GM18519 (cell line): ENCODE measurements around the gene TLE2.

Experiments used
- ATAC-seq: cut with Tn5 transposase; IDR thresholded peaks from one replicate; pipeline ENCODE4 v1.9.1; 2021; ENCODE audit warnings: mild to moderate bottlenecking, moderate library complexity; ENCODE audit not compliant: unreplicated experiment, low FRiP score

The TLE2 gene

DNA sequence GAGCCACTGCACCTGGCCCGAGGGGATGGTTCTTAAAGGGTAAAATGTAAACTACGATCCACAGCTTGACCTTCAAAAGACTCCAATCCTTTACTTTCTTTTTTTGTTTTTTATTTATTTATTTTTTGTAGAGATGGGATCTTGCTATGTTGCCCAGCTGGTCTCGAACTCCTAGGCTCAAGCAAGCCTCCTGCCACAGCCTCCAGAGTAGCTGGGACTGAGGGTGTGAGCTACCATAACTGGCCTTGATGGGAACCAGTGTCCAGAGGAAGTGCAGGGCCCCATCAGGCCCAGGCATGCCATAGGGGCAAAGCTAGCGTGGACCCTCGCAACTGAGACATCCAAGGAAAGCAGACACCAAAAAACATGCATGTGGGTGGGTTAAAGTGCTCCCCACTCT lies 66.0 kb downstream of the TLE2 start:
- no peak for ATAC-seq

DNA sequence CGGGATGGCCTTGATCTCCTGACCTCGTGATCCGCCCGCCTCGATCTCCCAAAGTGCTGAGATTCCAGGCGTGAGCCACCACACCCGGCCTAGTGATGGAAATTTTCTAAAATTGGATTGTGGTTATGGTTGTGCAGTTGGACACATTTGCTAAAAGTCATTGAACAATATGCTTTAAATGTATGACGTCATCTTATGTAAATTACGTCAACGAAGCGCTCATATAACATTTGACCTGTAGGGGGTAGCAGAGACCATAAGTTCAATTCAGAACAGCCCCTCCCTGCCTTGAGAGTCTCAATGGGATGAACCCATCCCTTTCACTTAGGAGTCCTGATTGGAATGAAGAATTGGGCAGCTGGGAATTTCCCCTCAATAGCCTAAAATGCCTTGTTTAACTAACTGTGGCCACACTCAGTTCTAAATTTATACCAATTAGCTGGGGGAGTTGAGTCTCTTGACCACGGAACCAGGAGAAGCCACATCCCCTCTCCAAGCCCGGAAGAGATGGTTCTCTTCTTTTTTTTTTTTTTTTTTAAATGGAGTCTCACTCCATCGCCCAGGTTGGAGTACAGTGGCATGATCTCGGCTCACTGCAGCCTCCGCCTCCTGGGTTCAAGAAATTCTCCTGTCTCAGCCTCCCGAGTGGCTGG lies 66.9 kb downstream of the TLE2 start:
- ATAC-seq: no peak

DNA sequence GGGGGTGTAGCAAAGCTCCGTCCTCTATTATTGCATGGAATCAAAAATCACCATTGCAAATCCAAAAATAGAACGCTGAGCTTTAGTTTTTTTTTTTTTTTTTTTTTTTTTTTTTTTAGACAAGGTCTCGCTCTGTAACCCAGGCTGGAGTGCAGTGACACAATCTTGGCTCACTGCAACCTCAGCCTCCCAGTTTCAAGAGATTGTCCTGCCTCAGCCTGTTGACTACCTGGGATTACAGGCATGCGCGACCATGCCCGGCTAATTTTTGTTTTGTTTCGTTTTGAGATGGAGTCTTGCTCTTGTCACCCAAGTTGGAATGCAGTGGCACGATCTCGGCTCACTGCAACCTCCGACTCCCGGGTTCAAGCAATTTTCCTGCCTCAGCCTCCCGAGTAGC lies 69.0 kb downstream of the TLE2 start:
- ATAC-seq: no peak

DNA sequence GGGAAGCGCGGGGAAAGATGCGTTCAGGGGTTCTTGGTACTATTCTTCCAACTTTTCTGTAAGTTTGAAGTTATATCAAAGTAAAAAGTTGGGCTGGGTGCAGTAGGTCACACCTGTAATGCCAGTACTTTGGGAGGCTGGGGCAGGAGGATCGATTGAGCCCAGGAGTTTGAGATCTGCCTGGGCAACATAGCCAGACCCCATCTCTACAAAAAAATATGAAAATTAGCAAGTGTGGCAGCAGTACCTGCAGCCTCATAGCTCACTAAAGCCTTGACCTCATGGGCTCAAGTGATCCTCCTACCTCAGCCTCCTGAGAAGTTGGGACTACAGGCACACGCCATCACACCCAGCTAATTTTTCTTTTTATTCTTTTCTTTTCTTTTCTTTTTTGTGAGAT lies 71.9 kb downstream of the TLE2 start:
- ATAC-seq: no peak

DNA sequence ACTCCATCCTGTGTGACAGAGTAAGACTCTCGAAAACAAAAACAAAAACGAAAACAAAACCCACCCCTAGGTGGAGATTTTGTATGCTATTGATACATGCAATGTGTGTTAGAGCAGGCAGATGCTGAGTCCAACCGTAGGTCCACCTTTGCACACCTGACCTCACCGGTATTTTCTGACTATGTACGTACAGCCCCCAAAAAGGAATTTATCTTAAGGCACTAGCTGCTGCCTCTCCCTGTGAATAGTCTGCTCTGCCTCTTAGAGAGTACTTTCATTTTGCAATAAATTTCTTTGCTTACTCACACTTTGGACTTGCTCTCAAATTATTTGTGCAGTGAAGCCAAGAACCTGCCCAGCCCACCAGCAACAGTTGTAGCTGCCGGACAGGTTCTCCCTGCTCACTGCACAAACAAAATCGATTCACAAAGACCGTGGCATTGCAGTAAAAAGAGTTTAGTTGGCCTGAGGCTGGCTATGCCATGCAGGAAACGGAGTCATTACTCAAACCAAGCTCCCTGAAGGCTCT lies 76.1 kb downstream of the TLE2 start:
- no peak for ATAC-seq

GRCh38 chr19:2950286-2951124 lies 78.6 kb downstream of the TLE2 start:
- peak; percentile 84 for ATAC-seq

DNA sequence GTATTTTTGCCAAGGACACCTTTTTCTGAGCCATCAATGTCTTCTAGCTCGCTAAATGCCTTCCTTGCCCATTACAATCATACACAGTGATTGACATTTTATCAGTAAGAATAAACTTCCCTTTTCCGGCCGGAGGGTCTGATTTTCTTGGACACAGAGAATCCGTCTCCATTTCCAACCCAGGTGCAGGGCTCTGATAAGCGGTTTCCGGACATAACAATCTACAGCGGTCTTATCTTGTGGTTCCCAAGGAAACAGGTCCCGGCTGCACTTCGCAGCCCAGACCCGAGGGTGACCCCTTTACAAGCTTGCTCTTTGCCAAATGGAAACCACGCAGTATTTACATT lies 79.2 kb downstream of the TLE2 start:
- ATAC-seq: peak; percentile 9
